ENCODE measurements around the gene RPL28. TPM values are rescaled to one million over a fixed set of nuclear protein-coding genes. Genes with fewer than 3 reads are reported as not detected.
A peak's percentile ranks its signal among the peaks of the same experiment; 100 is the strongest.

RPL28 gene
- total RNA-seq, 2 experiments from 2014 or later, result 3,001 to 3,058 TPM

DNA sequence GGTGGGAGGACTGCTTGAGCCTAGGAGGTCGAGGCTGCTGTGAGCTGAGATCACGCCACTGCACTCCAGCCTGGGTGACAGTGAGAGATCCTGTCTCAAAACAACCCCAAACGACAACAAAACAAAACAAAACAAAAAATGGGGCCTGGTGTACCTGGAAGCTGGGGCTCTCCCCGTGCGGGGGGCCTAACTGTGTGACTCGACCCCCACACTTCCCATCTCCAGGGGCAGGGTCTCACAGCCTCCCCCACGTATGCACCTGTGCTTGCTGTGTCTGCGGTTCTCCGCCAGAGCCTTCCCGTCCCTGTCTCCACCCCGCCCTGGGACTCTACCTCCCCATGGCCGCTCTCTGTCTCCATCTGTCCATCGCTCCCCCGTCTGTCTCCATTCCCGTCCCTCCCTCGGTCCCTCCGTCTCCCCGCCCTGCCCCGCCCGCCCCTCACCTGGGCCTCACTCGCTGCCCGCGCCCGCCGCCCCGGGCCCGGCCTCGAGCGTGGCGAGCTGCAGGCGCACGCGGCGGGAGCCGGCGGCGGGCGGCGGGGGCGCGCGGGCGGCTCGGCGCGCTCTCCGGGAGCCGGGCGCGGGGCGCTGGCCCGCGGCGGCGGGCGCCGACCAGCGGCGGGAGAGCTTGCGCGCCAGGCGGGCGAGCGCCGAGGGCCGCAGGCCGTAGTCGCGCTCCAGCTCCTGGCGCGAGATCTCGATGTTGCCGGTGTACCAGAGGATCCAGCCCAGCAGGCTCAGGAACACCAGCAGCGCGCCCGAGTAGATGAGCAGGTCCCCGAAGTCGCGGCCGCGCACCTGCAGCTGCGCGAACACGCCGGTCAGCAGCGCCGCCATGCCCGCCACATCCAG, 2.2 kb upstream of the RPL28 start:
- H3K27ac Mint-ChIP-seq, result peak overlapping the region; percentile 95
- H3K4me1 Mint-ChIP-seq (ENCODE audit: low read depth), result peaks cover 33% of the 10 kb centered on the region
- no peaks in the 10 kb centered on the region for H3K27me3 Mint-ChIP-seq
- ChIA-PET POLR2A (interaction anchor here (0.7 to 10.2 kb wide), 27 partner anchors 9 to 271 kb away, joined by 3 to 217 read pairs (median 4); partner anchors contain the start of genes COX6B2, IL11, KMT5C and PPP6R1), CTCF (interaction anchor here (0.7 to 3.7 kb wide), 15 partner anchors 10 to 217 kb away, joined by 3 to 33 read pairs (median 4); partner anchors contain the start of genes DNAAF3, KMT5C and TMEM150B)
- peak; percentile 12 for ATAC-seq
- H3K4me3 Mint-ChIP-seq, result peak overlapping the region; percentile 90
- H3K9me3 Mint-ChIP-seq, result no peaks in the 10 kb centered on the region
- no peak for TF ChIP-seq CTCF (IDR thresholded peaks at IDR 0.05)
- DNase-seq, result peak; percentile 73
- intact Hi-C loops (cut with micrococcal nuclease), result loop anchor here (5.0 kb wide), 1 partner anchor 81 kb away; no protein-coding TSS in a partner anchor
- peaks cover 43% of the 10 kb centered on the region for H3K36me3 Mint-ChIP-seq (ENCODE audit: low read depth)

DNA sequence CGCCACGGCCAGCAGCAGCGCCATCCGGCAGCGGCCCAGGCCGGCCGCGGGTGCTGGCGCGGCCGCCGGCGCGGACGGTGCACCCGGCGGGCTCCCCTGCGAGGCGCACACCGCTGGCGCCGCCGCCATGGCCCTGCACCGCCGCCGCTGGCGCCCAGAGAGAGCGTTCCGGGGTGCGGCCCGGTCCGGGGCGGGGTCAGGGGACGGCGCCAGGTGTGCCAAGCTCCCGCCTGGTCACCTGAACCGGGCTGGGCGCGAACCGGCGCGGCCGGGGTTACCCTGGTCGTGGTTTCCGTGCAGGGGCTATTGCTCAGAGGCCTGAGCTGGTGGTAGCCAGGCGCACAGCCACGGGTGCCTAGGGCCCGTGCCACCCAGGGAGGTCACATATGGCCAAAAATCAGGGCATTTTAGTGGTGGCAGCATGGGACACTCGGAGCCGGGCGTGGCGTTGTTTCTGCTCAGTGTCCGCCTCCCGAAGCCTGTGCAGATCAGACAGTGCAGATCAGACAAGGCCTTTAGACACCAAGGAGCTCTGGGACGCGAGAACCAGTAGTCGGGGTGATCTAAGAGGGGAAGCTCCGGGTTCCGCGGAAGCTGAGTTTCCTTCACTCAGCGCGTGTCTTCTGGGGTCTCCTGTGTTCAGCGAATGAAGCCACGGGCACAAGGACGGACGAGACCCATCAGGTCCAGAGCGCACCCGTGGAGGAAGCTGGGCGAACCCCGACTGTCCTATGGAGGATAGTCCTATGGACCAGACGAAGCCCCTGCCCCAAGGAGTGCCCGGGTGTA, 1.4 kb upstream of the RPL28 start, which contains the start of gene TMEM238:
TMEM238 (minus strand) TSS at position 162 of the 789 bp plus-strand sequence; CDS start at position 129, 33 bp downstream.
- Mint-ChIP-seq H3K4me3 (peak within 1 kb of the TSS; percentile 99), H3K9me3 (no peaks in the 10 kb centered on the region), H3K27me3 (no peaks in the 10 kb centered on the region), H3K27ac (peak within 1 kb of the TSS; percentile 99), H3K36me3 (ENCODE audit: low read depth) (peaks cover 49% of the 10 kb centered on the region), H3K4me1 (ENCODE audit: low read depth) (peaks cover 41% of the 10 kb centered on the region)
- ChIA-PET POLR2A (interaction anchor here (0.7 to 10.2 kb wide), 26 partner anchors 8 to 271 kb away, joined by 3 to 217 read pairs (median 4); partner anchors contain the start of genes COX6B2, IL11, KMT5C and PPP6R1), CTCF (interaction anchor here (1.1 to 3.7 kb wide), 10 partner anchors 9 to 131 kb away, joined by 3 to 33 read pairs (median 4); partner anchors contain the start of genes KMT5C and TMEM150B)
- TF ChIP-seq CTCF (IDR thresholded peaks at IDR 0.05), result no peak
- peak; percentile 57 for DNase-seq
- no peak for ATAC-seq
- intact Hi-C loops (cut with micrococcal nuclease), result loop anchor here (5.0 kb wide), 1 partner anchor 82 kb away; no protein-coding TSS in a partner anchor

DNA sequence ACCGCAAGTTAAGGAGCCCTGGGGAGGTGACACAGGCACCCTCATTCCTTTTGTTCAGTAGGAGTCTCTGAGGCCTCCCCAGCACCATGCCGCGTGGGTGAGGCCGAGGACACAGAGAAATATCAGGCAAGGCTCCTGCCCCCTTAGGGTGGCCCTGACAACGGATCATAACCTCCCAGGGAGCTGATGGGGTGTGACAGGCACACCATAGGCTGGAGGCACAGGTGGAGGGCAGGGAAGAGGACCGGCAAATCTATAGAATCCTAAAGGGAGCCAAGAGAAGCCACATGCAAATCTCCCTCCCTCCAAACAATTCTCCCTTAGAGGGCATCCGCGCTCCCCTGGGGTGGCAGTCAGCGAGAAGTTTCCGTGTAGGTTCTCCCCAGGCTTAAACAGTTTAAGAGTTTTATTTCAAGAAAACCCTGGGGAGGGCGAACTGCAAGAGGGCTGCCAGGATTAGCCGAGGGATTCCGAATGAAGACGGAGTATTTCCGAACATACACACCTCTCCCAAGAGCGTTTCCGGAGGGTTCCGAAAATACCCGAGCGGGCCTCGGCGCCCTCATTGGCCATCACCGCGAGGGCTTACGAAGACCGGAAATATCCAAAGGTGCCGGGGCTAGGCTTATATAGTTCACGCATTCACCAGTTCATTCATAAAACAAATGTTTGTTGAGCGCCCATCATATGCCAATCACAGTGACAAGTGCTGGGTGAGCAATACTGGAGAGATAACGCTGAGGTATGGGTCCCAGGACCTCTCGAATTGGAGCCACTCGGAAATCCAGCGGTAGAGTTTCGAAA, 610 bp upstream of the RPL28 start:
- ATAC-seq (peak; percentile 84), DNase-seq (peak; percentile 99)
- Mint-ChIP-seq H3K4me3 (peak overlapping the region; percentile 99), H3K4me1 (ENCODE audit: low read depth) (peaks cover 48% of the 10 kb centered on the region), H3K9me3 (no peaks in the 10 kb centered on the region), H3K27me3 (no peaks in the 10 kb centered on the region), H3K27ac (peak overlapping the region; percentile 99), H3K36me3 (ENCODE audit: low read depth) (peaks cover 54% of the 10 kb centered on the region)
- CTCF ChIA-PET, result interaction anchor here (1.1 to 3.7 kb wide), 10 partner anchors 8 to 132 kb away, joined by 3 to 33 read pairs (median 4); partner anchors contain the start of genes KMT5C and TMEM150B
- no peak for TF ChIP-seq CTCF (IDR thresholded peaks at IDR 0.05)
- intact Hi-C loops (cut with micrococcal nuclease), result loop anchor here (5.0 kb wide), 2 partner anchors 83 to 128 kb away; partner anchors contain the start of gene PPP6R1
- POLR2A ChIA-PET, result interaction anchor here (0.5 to 10.2 kb wide), 23 partner anchors 8 to 1180 kb away, joined by 3 to 217 read pairs (median 6); partner anchors contain the start of genes COX6B2, IL11, KMT5C and PPP6R1

DNA sequence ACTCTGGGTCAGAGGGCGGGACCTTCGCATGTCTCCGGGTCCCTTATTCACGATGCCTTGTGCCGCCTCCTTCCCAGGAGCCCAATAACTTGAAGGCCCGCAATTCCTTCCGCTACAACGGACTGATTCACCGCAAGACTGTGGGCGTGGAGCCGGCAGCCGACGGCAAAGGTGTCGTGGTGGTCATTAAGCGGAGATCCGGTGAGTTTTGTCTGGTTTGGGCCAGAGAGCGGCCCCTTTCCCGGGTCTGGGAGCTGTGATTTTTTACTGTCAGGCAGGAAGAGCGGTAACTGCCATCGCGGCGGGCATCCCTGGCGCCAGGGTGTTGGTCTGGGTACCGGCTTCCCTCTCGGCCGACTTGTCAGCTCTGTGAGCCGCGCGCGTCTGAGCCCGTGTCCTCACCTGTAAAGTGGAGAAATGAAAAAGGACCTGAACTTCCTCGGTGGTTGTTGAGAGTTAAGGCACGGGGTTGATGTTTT, 800 bp downstream of the RPL28 start:
- no peak for TF ChIP-seq CTCF (IDR thresholded peaks at IDR 0.05)
- ChIA-PET CTCF (interaction anchor here (1.7 kb wide), 1 partner anchor 85 kb away, joined by 5 read pairs; no protein-coding TSS in a partner anchor), POLR2A (interaction anchor here (0.5 to 10.2 kb wide), 11 partner anchors 8 to 133 kb away, joined by 3 to 217 read pairs (median 4); partner anchors contain the start of genes HSPBP1, UBE2S and ZNF628)
- Mint-ChIP-seq H3K4me3 (peak overlapping the region; percentile 99), H3K27me3 (no peaks in the 10 kb centered on the region), H3K36me3 (ENCODE audit: low read depth) (peaks cover 57% of the 10 kb centered on the region), H3K27ac (peak overlapping the region; percentile 99), H3K9me3 (no peaks in the 10 kb centered on the region), H3K4me1 (ENCODE audit: low read depth) (peaks cover 53% of the 10 kb centered on the region)
- ATAC-seq (no peak), DNase-seq (no peak)
- intact Hi-C loops (cut with micrococcal nuclease), result loop anchor here (5.0 kb wide), 1 partner anchor 129 kb away; the partner anchor contains the start of gene PPP6R1
